GM19468 (cell line): ENCODE results near the gene WNT7A.

Source experiments
- ATAC-seq: cut with Tn5 transposase; IDR thresholded peaks from one replicate; pipeline ENCODE4 v1.9.1; 2021; ENCODE audit warnings: mild to moderate bottlenecking, moderate library complexity, moderate number of reproducible peaks; ENCODE audit not compliant: unreplicated experiment; ENCODE audit errors: extremely low read depth

Gene WNT7A

GRCh38 chr3:13833506-13834257 is 46.2 kb downstream of the WNT7A start:
- no peak for ATAC-seq

GRCh38 chr3:13832130-13832529 is 47.7 kb downstream of the WNT7A start:
- no peak for ATAC-seq

GRCh38 chr3:13831386-13831996 is 48.4 kb downstream of the WNT7A start:
- no peak for ATAC-seq

- no peak for ATAC-seq
Measured at GRCh38 chr3:13829311-13829710, 50.6 kb downstream of the WNT7A start.

- ATAC-seq = no peak
Measured at GRCh38 chr3:13828501-13829265, 51.2 kb downstream of the WNT7A start.

- ATAC-seq = no peak
Measured at GRCh38 chr3:13827699-13828098, 52.2 kb downstream of the WNT7A start.

GRCh38 chr3:13827256-13827655 is 52.6 kb downstream of the WNT7A start:
- no peak for ATAC-seq

- ATAC-seq = no peak
Measured at GRCh38 chr3:13826672-13827071, 53.2 kb downstream of the WNT7A start.

GRCh38 chr3:13825821-13826220 is 54.0 kb downstream of the WNT7A start:
- ATAC-seq = no peak

- ATAC-seq = no peak
Measured at GRCh38 chr3:13825311-13825579, 54.6 kb downstream of the WNT7A start.

GRCh38 chr3:13824521-13825310 is 55.2 kb downstream of the WNT7A start:
- no peak for ATAC-seq

GRCh38 chr3:13823692-13824091 is 56.2 kb downstream of the WNT7A start:
- ATAC-seq = no peak

- no peak for ATAC-seq
Measured at GRCh38 chr3:13822871-13823585, 56.8 kb downstream of the WNT7A start.

- no peak for ATAC-seq
Measured at GRCh38 chr3:13822042-13822441, 57.8 kb downstream of the WNT7A start.

- ATAC-seq = no peak
Measured at GRCh38 chr3:13821126-13821525, 58.7 kb downstream of the WNT7A start.

GRCh38 chr3:13818919-13819318 is 61.0 kb downstream of the WNT7A start:
- no peak for ATAC-seq

GRCh38 chr3:13815088-13815683 is 64.7 kb downstream of the WNT7A start:
- no peak for ATAC-seq

- ATAC-seq = no peak
Measured at GRCh38 chr3:13812034-13812471, 67.8 kb downstream of the WNT7A start.

GRCh38 chr3:13811614-13812013 is 68.3 kb downstream of the WNT7A start:
- no peak for ATAC-seq

- no peak for ATAC-seq
Measured at GRCh38 chr3:13808550-13808949, 71.3 kb downstream of the WNT7A start.
